Brain microvascular endothelial cell (primary cell): ENCODE measurements around the gene POMGNT2.

ENCODE experiments used
- DNase-seq: peaks from one replicate; pipeline ENCODE4 v3.0.0-alpha.2; 2020
- H3K27ac ChIP-seq: fragments of 250-450 bp; sonication (Bioruptor Pico); 2 replicates; pipeline ENCODE4 v1.5.1; 2020; ENCODE audit warnings: mild to moderate bottlenecking, moderate library complexity
- H3K27me3 ChIP-seq: fragments of 250-450 bp; sonication (Bioruptor Pico); replicated peaks from 2 replicates; pipeline ENCODE4 v1.5.1; 2020; ENCODE audit warnings: mild to moderate bottlenecking
- H3K36me3 ChIP-seq: fragments of 250-450 bp; sonication (Bioruptor Pico); replicated peaks from 2 replicates; pipeline ENCODE4 v1.5.1; 2020; ENCODE audit warnings: mild to moderate bottlenecking
- H3K4me3 ChIP-seq: 2 replicates; pipeline ENCODE4 v1.5.1; 2011; ENCODE audit warnings: low read depth, mild to moderate bottlenecking, control low read depth, low read length, moderate library complexity
- in situ Hi-C: cut with HindIII; loops from 2 replicates; pipeline ENCODE4 v1.10.0; 2017; ENCODE audit warnings: low sequenced_read_pairs, low pct_ligation_motif_present
- TF ChIP-seq, protein P1 (sequence below): IDR thresholded peaks from 2 replicates; pipeline ENCODE4 v1.5.1; 2011; ENCODE audit warnings: low read depth, mild to moderate bottlenecking, moderate library complexity, low read length, control low read depth, inconsistent platforms; ENCODE audit errors: missing control alignments

POMGNT2 gene

GRCh38 chr3:43093974-43094373 is 11.9 kb downstream of the POMGNT2 start:
- Histone ChIP-seq H3K27me3 (no peaks in the 10 kb centered on the region), H3K4me3 (no peak overlapping the region), H3K36me3 (no peaks in the 10 kb centered on the region), H3K27ac (no peak overlapping the region)
- no peak for DNase-seq
- TF ChIP-seq, protein P1, sequence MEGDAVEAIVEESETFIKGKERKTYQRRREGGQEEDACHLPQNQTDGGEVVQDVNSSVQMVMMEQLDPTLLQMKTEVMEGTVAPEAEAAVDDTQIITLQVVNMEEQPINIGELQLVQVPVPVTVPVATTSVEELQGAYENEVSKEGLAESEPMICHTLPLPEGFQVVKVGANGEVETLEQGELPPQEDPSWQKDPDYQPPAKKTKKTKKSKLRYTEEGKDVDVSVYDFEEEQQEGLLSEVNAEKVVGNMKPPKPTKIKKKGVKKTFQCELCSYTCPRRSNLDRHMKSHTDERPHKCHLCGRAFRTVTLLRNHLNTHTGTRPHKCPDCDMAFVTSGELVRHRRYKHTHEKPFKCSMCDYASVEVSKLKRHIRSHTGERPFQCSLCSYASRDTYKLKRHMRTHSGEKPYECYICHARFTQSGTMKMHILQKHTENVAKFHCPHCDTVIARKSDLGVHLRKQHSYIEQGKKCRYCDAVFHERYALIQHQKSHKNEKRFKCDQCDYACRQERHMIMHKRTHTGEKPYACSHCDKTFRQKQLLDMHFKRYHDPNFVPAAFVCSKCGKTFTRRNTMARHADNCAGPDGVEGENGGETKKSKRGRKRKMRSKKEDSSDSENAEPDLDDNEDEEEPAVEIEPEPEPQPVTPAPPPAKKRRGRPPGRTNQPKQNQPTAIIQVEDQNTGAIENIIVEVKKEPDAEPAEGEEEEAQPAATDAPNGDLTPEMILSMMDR, result no peak
- in situ Hi-C loops, result no loop called here

DNA sequence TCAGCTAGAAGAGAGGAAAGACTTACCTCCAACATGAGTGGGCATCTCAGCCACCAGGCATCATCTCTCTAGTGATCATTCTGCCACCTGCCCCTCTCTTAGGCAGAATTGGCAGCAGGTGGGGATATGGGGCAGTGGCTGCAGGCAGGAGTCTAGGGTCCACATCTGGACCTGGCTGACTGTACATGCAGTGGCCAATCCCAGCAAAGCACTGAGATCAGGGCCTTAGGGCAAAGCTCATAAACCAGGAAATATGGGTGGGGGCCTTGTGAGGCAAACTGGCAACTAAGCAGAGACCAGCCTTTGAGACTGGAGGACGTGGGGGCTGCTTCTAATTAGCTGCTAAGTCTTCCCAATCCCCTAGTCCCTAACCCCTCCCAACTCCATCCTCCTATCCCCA is 12.9 kb downstream of the POMGNT2 start:
- Histone ChIP-seq H3K4me3 (no peak overlapping the region), H3K36me3 (no peaks in the 10 kb centered on the region), H3K27ac (no peak overlapping the region), H3K27me3 (no peaks in the 10 kb centered on the region)
- DNase-seq, result no peak
- in situ Hi-C loops, result no loop called here
- TF ChIP-seq, protein P1, result no peak

DNA sequence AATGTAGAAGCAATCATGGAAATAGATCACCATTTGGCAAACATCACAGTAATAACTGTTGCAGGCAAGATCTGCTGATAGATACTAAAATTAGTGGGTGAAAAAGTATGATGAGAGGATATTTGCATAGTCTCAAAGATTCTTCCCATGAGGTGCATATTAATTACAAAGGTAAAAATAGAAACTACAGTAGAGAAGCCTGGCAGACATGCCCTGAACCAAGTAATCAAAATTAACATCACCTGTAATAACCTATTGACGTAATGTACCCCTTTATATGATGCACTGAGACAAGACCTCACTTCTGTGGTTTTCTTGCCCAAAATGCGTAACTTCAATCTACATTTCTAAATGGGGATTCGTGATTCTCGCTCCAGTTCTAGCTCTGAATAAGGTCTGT is 14.4 kb downstream of the POMGNT2 start:
- H3K4me3 ChIP-seq, result no peak overlapping the region
- TF ChIP-seq, protein P1, result no peak
- no peaks in the 10 kb centered on the region for H3K27me3 ChIP-seq
- no peaks in the 10 kb centered on the region for H3K36me3 ChIP-seq
- DNase-seq, result no peak
- H3K27ac ChIP-seq, result no peak overlapping the region
- in situ Hi-C loops, result no loop called here

GRCh38 chr3:43090238-43090637 is 15.6 kb downstream of the POMGNT2 start:
- H3K27ac ChIP-seq, result no peak overlapping the region
- no peak overlapping the region for H3K4me3 ChIP-seq
- no peaks in the 10 kb centered on the region for H3K36me3 ChIP-seq
- H3K27me3 ChIP-seq, result no peaks in the 10 kb centered on the region
- no peak for DNase-seq
- in situ Hi-C loops, result no loop called here
- TF ChIP-seq, protein P1, result no peak

GRCh38 chr3:43089081-43089480 is 16.8 kb downstream of the POMGNT2 start:
- Histone ChIP-seq H3K27me3 (no peaks in the 10 kb centered on the region), H3K27ac (no peak overlapping the region), H3K4me3 (no peak overlapping the region), H3K36me3 (no peaks in the 10 kb centered on the region)
- DNase-seq, result no peak
- TF ChIP-seq, protein P1, result no peak
- in situ Hi-C loops, result no loop called here

- H3K36me3 ChIP-seq, result no peaks in the 10 kb centered on the region
- no peaks in the 10 kb centered on the region for H3K27me3 ChIP-seq
- H3K4me3 ChIP-seq, result no peak overlapping the region
- no peak for DNase-seq
- TF ChIP-seq, protein P1, result peak; percentile 12
- H3K27ac ChIP-seq, result no peak overlapping the region
- in situ Hi-C loops, result no loop called here
These were observed 18.6 kb downstream of the POMGNT2 start for GRCh38 chr3:43087249-43087776.
